IMR-90 (cell line): ENCODE measurements around the gene RGS19. TPM values are rescaled to one million over a fixed set of nuclear protein-coding genes. Genes with fewer than 3 reads are reported as not detected.
A peak's percentile ranks its signal among the peaks of the same experiment; 100 is the strongest.

Experiments
- ATAC-seq: fragments of 200-7000 bp; cut with Tn5 transposase; 2 replicates; pipeline ENCODE4 v1.9.1; 2020; ENCODE audit warnings: low read depth, mild to moderate bottlenecking, moderate library complexity
- BruUV-seq: library from RNA; stranded (reverse); fragments of 400-500 nt; replicated peaks from 2 replicates; lab custom pipeline; 2021; lab: Mats Ljungman, UMichigan
- CTCF ChIA-PET: fragments of 300-600 bp; formaldehyde crosslinking; extraction: SDS; loops from one replicate; lab custom pipeline; 2021; ENCODE audit warnings: antibody characterized with exemption; lab: Yijun Ruan, JAX
- POLR2A ChIA-PET: fragments of 300-600 bp; sonication (Branson Sonifier 250); formaldehyde crosslinking; loops from one replicate; lab custom pipeline; 2022; ENCODE audit warnings: antibody characterized with exemption; ENCODE audit not compliant: unreplicated experiment; lab: Charles Lee
- DNase-seq: peaks from one replicate; pipeline ENCODE4 v3.0.0; 2013
- H2AFZ ChIP-seq: replicated peaks from 2 replicates; pipeline ENCODE3; 2013; ENCODE audit warnings: low read length, mild to moderate bottlenecking; ENCODE audit not compliant: poor library complexity
- H2AK5ac ChIP-seq: 2 replicates; pipeline ENCODE4 v1.6.1; 2013; ENCODE audit warnings: low read depth, low read length, inconsistent platforms
- H2AK9ac ChIP-seq: replicated peaks from 2 replicates; pipeline ENCODE3; 2013; ENCODE audit warnings: mild to moderate bottlenecking, low read depth, low read length, moderate library complexity; ENCODE audit not compliant: poor library complexity
- H2BK120ac ChIP-seq: 2 replicates; pipeline ENCODE4 v1.6.1; 2013; ENCODE audit warnings: low read depth, low read length, inconsistent platforms
- H2BK15ac ChIP-seq: 3 replicates; pipeline ENCODE4 v1.6.1; 2013; ENCODE audit warnings: low read depth, low read length, inconsistent platforms
- H2BK20ac ChIP-seq: 2 replicates; pipeline ENCODE4 v1.6.1; 2013; ENCODE audit warnings: low read depth, mild to moderate bottlenecking, inconsistent platforms, low read length, moderate library complexity
- H2BK5ac ChIP-seq: 2 replicates; pipeline ENCODE4 v1.6.1; 2013; ENCODE audit warnings: mild to moderate bottlenecking, low read depth, low read length, inconsistent platforms; ENCODE audit not compliant: poor library complexity, severe bottlenecking
- H3K14ac ChIP-seq: replicated peaks from 2 replicates; pipeline ENCODE4 v1.6.1; 2013; ENCODE audit warnings: low read depth, low read length, inconsistent platforms
- H3K18ac ChIP-seq: 2 replicates; pipeline ENCODE4 v1.6.1; 2013; ENCODE audit warnings: low read depth, low read length, control low read depth
- H3K23ac ChIP-seq: 2 replicates; pipeline ENCODE4 v1.6.1; 2013; ENCODE audit warnings: low read depth, low read length, inconsistent platforms
- H3K27ac ChIP-seq: 2 replicates; pipeline ENCODE4 v1.5.1; 2013; ENCODE audit warnings: mild to moderate bottlenecking, control low read depth, low read length; ENCODE audit not compliant: insufficient read depth
- H3K27me3 ChIP-seq: 2 replicates; pipeline ENCODE4 v1.6.1; 2013; ENCODE audit warnings: low read length; ENCODE audit not compliant: control insufficient read depth, insufficient read depth
- H3K36me3 ChIP-seq: 2 replicates; pipeline ENCODE4 v1.6.1; 2013; ENCODE audit warnings: low read length, mixed read lengths; ENCODE audit not compliant: control insufficient read depth, insufficient read depth
- H3K4ac ChIP-seq: 2 replicates; pipeline ENCODE4 v1.6.1; 2013; ENCODE audit warnings: low read depth, low read length, inconsistent platforms
- H3K4me1 ChIP-seq: 2 replicates; pipeline ENCODE4 v1.6.1; 2013; ENCODE audit warnings: low read length, mixed read lengths; ENCODE audit not compliant: control insufficient read depth, insufficient read depth
- H3K4me2 ChIP-seq: 2 replicates; pipeline ENCODE4 v1.6.1; 2013; ENCODE audit warnings: low read depth, mild to moderate bottlenecking, control low read depth, low read length, moderate library complexity
- H3K4me3 ChIP-seq: 2 replicates; pipeline ENCODE4 v1.5.1; 2013; ENCODE audit warnings: low read depth, mild to moderate bottlenecking, control low read depth, low read length, moderate library complexity; ENCODE audit not compliant: insufficient read depth
- H3K56ac ChIP-seq: 2 replicates; pipeline ENCODE4 v1.6.1; 2013; ENCODE audit warnings: low read length, inconsistent platforms; ENCODE audit not compliant: insufficient read depth; ENCODE audit errors: extremely low read depth
- H3K79me1 ChIP-seq, 2 experiments: 2 replicates each; pipeline ENCODE4 v1.6.1; 2013; ENCODE audit warnings: low read length in 2 of 2, inconsistent platforms in 1 of 2, low read depth in 1 of 2
- H3K9ac ChIP-seq: 2 replicates; pipeline ENCODE4 v1.6.1; 2013; ENCODE audit warnings: low read depth, low read length, control low read depth
- H3K9me1 ChIP-seq: 2 replicates; pipeline ENCODE4 v1.6.1; 2013; ENCODE audit warnings: low read length, inconsistent platforms; ENCODE audit not compliant: insufficient read depth
- H3K9me3 ChIP-seq: 2 replicates; pipeline ENCODE4 v1.6.1; 2013; ENCODE audit warnings: low read length; ENCODE audit not compliant: control insufficient read depth, insufficient read depth
- H4K20me1 ChIP-seq: 2 replicates; pipeline ENCODE4 v1.6.1; 2013; ENCODE audit warnings: low read length, inconsistent platforms; ENCODE audit not compliant: insufficient read depth
- H4K5ac ChIP-seq: 2 replicates; pipeline ENCODE4 v1.6.1; 2013; ENCODE audit warnings: mild to moderate bottlenecking, low read depth, low read length, control low read depth
- H4K8ac ChIP-seq, 2 experiments: 2 replicates each; pipeline ENCODE4 v1.6.1; 2013; ENCODE audit warnings: low read depth in 2 of 2, low read length in 2 of 2, control low read depth in 1 of 2, inconsistent platforms in 1 of 2
- H4K91ac ChIP-seq: 2 replicates; pipeline ENCODE4 v1.6.1; 2013; ENCODE audit warnings: low read depth, low read length, inconsistent platforms; ENCODE audit not compliant: insufficient read depth
- BHLHE40 ChIP-seq: fragments of 150-350 bp; IDR thresholded peaks from 2 replicates; pipeline ENCODE4 v1.6.1; 2016; ENCODE audit warnings: mild to moderate bottlenecking, low read depth, low read length
- CEBPB ChIP-seq: IDR thresholded peaks from 2 replicates; pipeline ENCODE4 v1.6.1; 2012; ENCODE audit warnings: low read depth, low read length, improper control_type of control experiment
- CTCF ChIP-seq: conservative IDR thresholded peaks from 2 replicates; pipeline ENCODE4 v1.5.1; 2012; ENCODE audit warnings: mild to moderate bottlenecking, low read depth, low read length, improper control_type of control experiment
- FOS ChIP-seq: fragments of 150-350 bp; IDR thresholded peaks from 2 replicates; pipeline ENCODE4 v1.6.1; 2016; ENCODE audit warnings: low read depth, low read length
- MAFK ChIP-seq: IDR thresholded peaks from 2 replicates; pipeline ENCODE4 v1.6.1; 2012; ENCODE audit warnings: low read depth, low read length, improper control_type of control experiment
- MAZ ChIP-seq: IDR thresholded peaks from 2 replicates; pipeline ENCODE4 v1.6.1; 2012; ENCODE audit warnings: low read depth, mild to moderate bottlenecking, low read length, improper control_type of control experiment, moderate library complexity, borderline replicate concordance
- NFE2L2 ChIP-seq: fragments of 150-350 bp; IDR thresholded peaks from 2 replicates; pipeline ENCODE4 v1.6.1; 2016; ENCODE audit warnings: low read depth, mild to moderate bottlenecking, low read length
- POLR2A ChIP-seq: IDR thresholded peaks from 2 replicates; pipeline ENCODE4 v1.6.1; 2012; ENCODE audit warnings: mild to moderate bottlenecking, low read depth, low read length
- RAD21 ChIP-seq: IDR thresholded peaks from 2 replicates; pipeline ENCODE4 v1.6.1; 2012; ENCODE audit warnings: low read length, improper control_type of control experiment
- RCOR1 ChIP-seq: IDR thresholded peaks from 2 replicates; pipeline ENCODE4 v1.6.1; 2012; ENCODE audit warnings: mild to moderate bottlenecking, low read length, improper control_type of control experiment; ENCODE audit not compliant: insufficient replicate concordance
- SMC3 ChIP-seq: fragments of 150-350 bp; IDR thresholded peaks from 2 replicates; pipeline ENCODE4 v1.6.1; 2016; ENCODE audit warnings: low read depth, mild to moderate bottlenecking, antibody characterized with exemption, low read length, moderate library complexity
- WGBS, 2 experiments: methylation state at CpG; one replicate each; pipeline versions ENCODE4 v1.1.5 to v1.1.7; 2013; ENCODE audit warnings: missing lambda C conversion rate in 2 of 2; ENCODE audit not compliant: insufficient read length in 1 of 2; ENCODE audit errors: extremely low coverage in 2 of 2; 5-methylcytosine and 5-hydroxymethylcytosine counted together
- dilution Hi-C: fragments of 300-500 bp; cut with HindIII; formaldehyde crosslinking; loops from one replicate; pipeline ENCODE4 v1.14.3; 2018; ENCODE audit warnings: low sequenced_read_pairs; ENCODE audit not compliant: unreplicated experiment
- in situ Hi-C: fragments of 300-500 bp; cut with MboI; formaldehyde crosslinking; loops from 3 replicates; pipeline ENCODE4 v1.14.3; 2019; ENCODE audit warnings: low sequenced_read_pairs, inconsistent platforms, mixed read lengths
- intact Hi-C: fragments of 100-400 bp; cut with micrococcal nuclease; formaldehyde crosslinking; loops from 2 replicates; pipeline ENCODE4 v1.10.0; 2022
- polyA plus RNA-seq, 3 experiments: library from polyadenylated mRNA; depleted of rRNA; stranded (reverse); fragments of >200 nt; gene quantifications; 2 replicates each; pipeline ENCODE4 v1.2.3, GENCODE V29; 2012; ENCODE audit warnings: low replicate concordance in 1 of 3
- total RNA-seq: library from RNA; depleted of rRNA; stranded (reverse); fragments of >200 nt; gene quantifications from 2 replicates; pipeline ENCODE4 v1.2.3, GENCODE V29; 2012
- TF ChIP-seq, protein P1 (sequence below): fragments of 150-350 bp; IDR thresholded peaks from 2 replicates; pipeline ENCODE4 v1.6.1; 2017; ENCODE audit warnings: mild to moderate bottlenecking, antibody characterized with exemption, low read length, low read depth

Gene RGS19
- total and polyA plus RNA-seq, 2 of the 4 experiments (the other 2 are of a cell fraction), result 7.7 to 17.5 TPM

GRCh38 chr20:64082820-64083377 is 3.6 kb upstream of the RGS19 start:
- Histone ChIP-seq H4K91ac (no peak overlapping the region), H3K9me3 (peaks cover 8% of the 10 kb centered on the region; the same call in 1 of the 2 replicates), H4K8ac (no peak overlapping the region), H2BK15ac (no peak overlapping the region), H2AK5ac (no peak overlapping the region), H2BK5ac (no peak overlapping the region), H2BK20ac (no peak overlapping the region), H3K23ac (no peak overlapping the region), H3K9me1 (no peaks in the 10 kb centered on the region), H4K20me1 (peaks cover 15% of the 10 kb centered on the region), H3K4me3 (peak overlapping the region; percentile 63; the same call in 1 of the 2 replicates), H2BK120ac (no peak overlapping the region), H3K4me2 (peak overlapping the region; percentile 81), H3K4ac (no peak overlapping the region), H3K36me3 (no peaks in the 10 kb centered on the region), H2AFZ (peak overlapping the region; percentile 91), H3K27ac (no peak overlapping the region), H2AK9ac (no peak overlapping the region), H3K4me1 (peaks cover 17% of the 10 kb centered on the region), H3K18ac (no peak overlapping the region), H3K56ac (no peak overlapping the region), H4K5ac (no peak overlapping the region), H3K27me3 (peaks cover 46% of the 10 kb centered on the region), H3K14ac (no peak overlapping the region), H3K79me1 (peaks cover 6 to 8% of the 10 kb centered on the region in 2 experiments; a peak in 3 of 4 replicates), H3K9ac (no peak overlapping the region)
- no CpG with 5 or more reads among the region's 13 CpGs for WGBS, 2 experiments
- no peak for DNase-seq
- ATAC-seq, result no peak
- TF ChIP-seq BHLHE40 (no peak), CTCF (no peak), MAFK (no peak), RAD21 (no peak), RCOR1 (no peak), MAZ (no peak), CEBPB (no peak), NFE2L2 (no peak), POLR2A (no peak), SMC3 (no peak), FOS (no peak)
- TF ChIP-seq, protein P1, sequence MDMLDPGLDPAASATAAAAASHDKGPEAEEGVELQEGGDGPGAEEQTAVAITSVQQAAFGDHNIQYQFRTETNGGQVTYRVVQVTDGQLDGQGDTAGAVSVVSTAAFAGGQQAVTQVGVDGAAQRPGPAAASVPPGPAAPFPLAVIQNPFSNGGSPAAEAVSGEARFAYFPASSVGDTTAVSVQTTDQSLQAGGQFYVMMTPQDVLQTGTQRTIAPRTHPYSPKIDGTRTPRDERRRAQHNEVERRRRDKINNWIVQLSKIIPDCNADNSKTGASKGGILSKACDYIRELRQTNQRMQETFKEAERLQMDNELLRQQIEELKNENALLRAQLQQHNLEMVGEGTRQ, result no peak
- ChIA-PET CTCF (interaction anchor here (1.1 kb wide), 3 partner anchors 33 to 178 kb away, joined by 3 to 6 read pairs (median 4); no protein-coding TSS in a partner anchor), POLR2A (no interaction called here)
- intact Hi-C loops, result loop anchor here (1.0 kb wide), 1 partner anchor 37 kb away; no protein-coding TSS in a partner anchor
- no TSS peak for BruUV-seq
- dilution Hi-C loops, result no loop called here
- in situ Hi-C loops, result no loop called here
